Liver (tissue), 9 donors: ENCODE measurements around the gene LYPD5. TPM values are rescaled to one million over a fixed set of nuclear protein-coding genes. Genes with fewer than 3 reads are reported as not detected.
"Not testable (repeated sequence)": the region's sequence is repeated elsewhere in the genome, so short reads cannot be mapped to it uniquely, and the experiment has no call there.

ENCODE experiments used
- DNase-seq: peaks from one replicate; pipeline ENCODE4 v3.0.0-alpha.2; 2017; ENCODE audit warnings: low spot score
- H3K27ac ChIP-seq, 2 donors: one replicate each; pipeline ENCODE4 v1.7.0; 2013; ENCODE audit warnings: inconsistent platforms in 2 of 2, low read length in 2 of 2, control low read depth in 1 of 2, low read depth in 1 of 2, mild to moderate bottlenecking in 1 of 2
- H3K27me3 ChIP-seq, 4 donors: one replicate each; pipeline versions ENCODE4 v1.6.1 to v1.7.0; 2013; ENCODE audit warnings: low read length in 3 of 4, inconsistent platforms in 1 of 4, mild to moderate bottlenecking in 1 of 4, moderate library complexity in 1 of 4; ENCODE audit not compliant: control insufficient read depth in 4 of 4, insufficient read depth in 4 of 4
- H3K36me3 ChIP-seq, 4 donors: one replicate each; pipeline versions ENCODE4 v1.6.1 to v1.7.0; 2013; ENCODE audit warnings: low read length in 3 of 4, mild to moderate bottlenecking in 3 of 4, low read depth in 1 of 4, moderate library complexity in 1 of 4; ENCODE audit not compliant: control insufficient read depth in 4 of 4, insufficient read depth in 3 of 4
- H3K4me1 ChIP-seq, 4 donors: one replicate each; pipeline versions ENCODE4 v1.6.1 to v1.7.0; 2013; ENCODE audit warnings: low read length in 3 of 4, mild to moderate bottlenecking in 3 of 4, moderate library complexity in 1 of 4; ENCODE audit not compliant: control insufficient read depth in 4 of 4, insufficient read depth in 4 of 4
- H3K4me3 ChIP-seq, 3 donors: one replicate each; pipeline versions ENCODE4 v1.6.1 to v1.7.0; 2013; ENCODE audit warnings: low read length in 3 of 3, control low read depth in 1 of 3, low read depth in 1 of 3, mild to moderate bottlenecking in 1 of 3
- H3K9ac ChIP-seq, 2 donors: one replicate each; pipeline ENCODE4 v1.7.0; 2013; ENCODE audit warnings: low read length in 2 of 2, mild to moderate bottlenecking in 2 of 2, moderate library complexity in 2 of 2, control low read depth in 1 of 2, low read depth in 1 of 2
- H3K9me3 ChIP-seq, 4 donors: one replicate each; pipeline versions ENCODE4 v1.6.1 to v1.7.0; 2013; ENCODE audit warnings: low read length in 3 of 4; ENCODE audit not compliant: control insufficient read depth in 4 of 4
- ATF3 ChIP-seq: IDR thresholded peaks from 2 replicates; pipeline ENCODE4 v1.6.1; 2016; ENCODE audit warnings: antibody characterized with exemption
- CTCF ChIP-seq: fragments of 150-350 bp; IDR thresholded peaks from 2 replicates; pipeline ENCODE4 v1.5.1; 2017; ENCODE audit warnings: improper control_type of control experiment, low read depth, low read length; ENCODE audit not compliant: missing input control
- EGR1 ChIP-seq, 2 donors: IDR thresholded peaks; 2 replicates each; pipeline ENCODE4 v1.6.1; 2016 to 2018; ENCODE audit warnings: antibody characterized with exemption in 2 of 2, low read depth in 2 of 2
- FOXA1 ChIP-seq: IDR thresholded peaks from 2 replicates; pipeline ENCODE4 v1.6.1; 2016; ENCODE audit warnings: antibody characterized with exemption
- FOXA2 ChIP-seq: IDR thresholded peaks from 2 replicates; pipeline ENCODE4 v1.6.1; 2016; ENCODE audit warnings: antibody characterized with exemption
- GABPA ChIP-seq, 2 donors: IDR thresholded peaks in 1 of 2; conservative IDR thresholded peaks in 1 of 2; 2 replicates each; pipeline ENCODE4 v1.6.1; 2016; ENCODE audit warnings: antibody characterized with exemption in 2 of 2, mild to moderate bottlenecking in 1 of 2, moderate library complexity in 1 of 2
- HNF4A ChIP-seq, 2 donors: conservative IDR thresholded peaks; 2 replicates each; pipeline ENCODE4 v1.6.1; 2016; ENCODE audit warnings: antibody characterized with exemption in 2 of 2, mild to moderate bottlenecking in 2 of 2
- HNF4G ChIP-seq: IDR thresholded peaks from 2 replicates; pipeline ENCODE4 v1.6.1; 2016; ENCODE audit warnings: antibody characterized with exemption
- JUND ChIP-seq, 2 donors: IDR thresholded peaks; 2 replicates each; pipeline ENCODE4 v1.6.1; 2016; ENCODE audit warnings: antibody characterized with exemption in 2 of 2
- MAX ChIP-seq: IDR thresholded peaks from 2 replicates; pipeline ENCODE4 v1.6.1; 2016; ENCODE audit warnings: antibody characterized with exemption
- NR2F2 ChIP-seq: IDR thresholded peaks from 2 replicates; pipeline ENCODE4 v1.6.1; 2016; ENCODE audit warnings: antibody characterized with exemption
- RAD21 ChIP-seq, 2 donors: IDR thresholded peaks; 2 replicates each; pipeline ENCODE4 v1.6.1; 2016; ENCODE audit warnings: antibody characterized with exemption in 2 of 2, mild to moderate bottlenecking in 2 of 2
- REST ChIP-seq: IDR thresholded peaks from 2 replicates; pipeline ENCODE4 v1.6.1; 2016; ENCODE audit warnings: antibody characterized with exemption, mild to moderate bottlenecking
- RXRA ChIP-seq, 2 donors: IDR thresholded peaks; 2 replicates each; pipeline ENCODE4 v1.6.1; 2017 to 2018; ENCODE audit warnings: antibody characterized with exemption in 2 of 2, mild to moderate bottlenecking in 1 of 2
- SP1 ChIP-seq: IDR thresholded peaks from 2 replicates; pipeline ENCODE4 v1.6.1; 2018; ENCODE audit warnings: antibody characterized with exemption, mild to moderate bottlenecking
- TAF1 ChIP-seq: conservative IDR thresholded peaks from 2 replicates; pipeline ENCODE4 v1.6.1; 2016; ENCODE audit warnings: antibody characterized with exemption, mild to moderate bottlenecking
- YY1 ChIP-seq: IDR thresholded peaks from 2 replicates; pipeline ENCODE4 v1.6.1; 2016; ENCODE audit warnings: antibody characterized with exemption, mild to moderate bottlenecking
- ZBTB33 ChIP-seq: IDR thresholded peaks from 2 replicates; pipeline ENCODE4 v1.6.1; 2016; ENCODE audit warnings: antibody characterized with exemption
- WGBS: extraction: QIAGEN DNeasy Blood & Tissue Kit; methylation state at CpG from one replicate; pipeline ENCODE4 v1.1.7; 2013; 5-methylcytosine and 5-hydroxymethylcytosine counted together
- polyA plus RNA-seq, 2 donors: library from polyadenylated mRNA; stranded (reverse) in 1 of 2; unstranded in 1 of 2; fragments of 200-250 nt in 1 of 2; fragments of >200 nt in 1 of 2; fragmentation: Nextera tagmentation in 1 of 2; extraction: Ambion mirVana in 1 of 2; gene quantifications; one replicate each; pipeline versions ENCODE4 v1.2.1 to v1.2.3, GENCODE V29; 2013 to 2015
- total RNA-seq, 2 donors: library from RNA; depleted of rRNA; stranded (reverse); fragments of >200 nt; gene quantifications; one replicate each; pipeline ENCODE4 v1.2.3, GENCODE V29; 2014
- donor health status: healthy.
- donor health status: healthy.
- donor health status: healthy.
- donor health status: healthy.
- donor health status: healthy.

Gene LYPD5
- total and polyA plus RNA-seq, 4 donors = 0.08 to 0.14 (median 0.13) TPM; not detected in 1

GRCh38 chr19:43818500-43818899, 16.3 kb upstream of the LYPD5 start:
- no peak for DNase-seq
- Histone ChIP-seq H3K4me1 (peaks cover 0 to 3% (median 0%) of the 10 kb centered on the region in 4 donors), H3K27me3 (no peaks in the 10 kb centered on the region), H3K4me3 (no peak overlapping the region), H3K9ac (no peak overlapping the region), H3K27ac (no peak overlapping the region), H3K9me3 (peaks cover 6 to 23% (median 18%) of the 10 kb centered on the region in 4 donors), H3K36me3 (no peaks in the 10 kb centered on the region)
- TF ChIP-seq MAX = no peak
- no peak for TF ChIP-seq NR2F2
- TF ChIP-seq HNF4G = no peak
- TF ChIP-seq HNF4A (conservative IDR thresholded peaks at IDR 0.05) = no peak
- WGBS = 77% methylated on average over 5 of the region's 5 CpGs

- H3K4me3 ChIP-seq, H3K9ac ChIP-seq, H3K4me1 ChIP-seq, H3K27me3 ChIP-seq, DNase-seq, H3K27ac ChIP-seq, H3K36me3 ChIP-seq: not testable (repeated sequence)
- 70% methylated on average over 1 of the region's 1 CpG for WGBS
- H3K9me3 ChIP-seq = peaks cover 6 to 23% (median 19%) of the 10 kb centered on the region in 4 donors
Measured at GRCh38 chr19:43817454-43817853, 15.2 kb upstream of the LYPD5 start.

GRCh38 chr19:43814663-43815352, 12.6 kb upstream of the LYPD5 start:
- TF ChIP-seq SP1 = no peak
- no peak for TF ChIP-seq ZBTB33
- TF ChIP-seq FOXA2 = no peak
- no peak for TF ChIP-seq ATF3
- TF ChIP-seq HNF4G = no peak
- no peak for TF ChIP-seq GABPA (IDR thresholded peaks at IDR 0.05 in 1 of 2, conservative IDR thresholded peaks at IDR 0.05 in 1 of 2)
- no peak for TF ChIP-seq REST
- no peak for TF ChIP-seq YY1
- TF ChIP-seq HNF4A (conservative IDR thresholded peaks at IDR 0.05) = no peak
- TF ChIP-seq CTCF = no peak
- no peak for TF ChIP-seq RXRA (IDR thresholded peaks at IDR 0.05)
- TF ChIP-seq JUND (IDR thresholded peaks at IDR 0.05) = no peak
- no peak for TF ChIP-seq MAX
- no peak for TF ChIP-seq RAD21 (IDR thresholded peaks at IDR 0.05)
- no peak for TF ChIP-seq TAF1
- no peak for TF ChIP-seq FOXA1
- TF ChIP-seq EGR1 (IDR thresholded peaks at IDR 0.05; ENCODE audit: low read depth in 2 of 2) = no peak
- TF ChIP-seq NR2F2 = no peak
- Histone ChIP-seq H3K4me3 (no peak overlapping the region), H3K27ac (no peak overlapping the region), H3K27me3 (no peaks in the 10 kb centered on the region), H3K9ac (no peak overlapping the region), H3K4me1 (no peaks in the 10 kb centered on the region), H3K9me3 (peaks cover 6 to 16% (median 9%) of the 10 kb centered on the region in 4 donors), H3K36me3 (no peaks in the 10 kb centered on the region)
- no peak for DNase-seq
- 75% methylated on average over 5 of the region's 5 CpGs for WGBS
